Activated gamma-delta T cell (primary cell): ENCODE results near the gene REX1BD.
A peak's percentile ranks its signal among the peaks of the same experiment; 100 is the strongest.

Source experiments
- DNase-seq: peaks from one replicate; lab custom pipeline; 2025; lab: John Stamatoyannopoulos, UW

Gene REX1BD

GRCh38 chr19:18603255-18603957 is 14.8 kb downstream of the REX1BD start:
- no peak for DNase-seq

GRCh38 chr19:18603958-18604819 is 15.6 kb downstream of the REX1BD start:
- DNase-seq: no peak

- DNase-seq: no peak
These were observed 16.2 kb downstream of the REX1BD start for GRCh38 chr19:18604820-18605159.

GRCh38 chr19:18605196-18605545 is 16.6 kb downstream of the REX1BD start:
- DNase-seq: no peak

GRCh38 chr19:18605546-18606280 is 17.1 kb downstream of the REX1BD start:
- DNase-seq: no peak

- DNase-seq: no peak
These were observed 18.0 kb downstream of the REX1BD start, which contains the start of gene CRLF1 for GRCh38 chr19:18606281-18607225. Gene CRLF1, minus strand, starts transcription at chr19:18606799. Its CDS starts 143 bp downstream, at chr19:18606656.

- no peak for DNase-seq
These were observed 18.9 kb downstream of the REX1BD start for GRCh38 chr19:18607226-18608101.

GRCh38 chr19:18608102-18608804 is 19.7 kb downstream of the REX1BD start:
- no peak for DNase-seq

GRCh38 chr19:18608805-18609716 is 20.5 kb downstream of the REX1BD start:
- no peak for DNase-seq

- no peak for DNase-seq
These were observed 21.1 kb downstream of the REX1BD start for GRCh38 chr19:18609717-18610051.

GRCh38 chr19:18610245-18610555 is 21.6 kb downstream of the REX1BD start:
- no peak for DNase-seq

- DNase-seq: no peak
These were observed 22.1 kb downstream of the REX1BD start for GRCh38 chr19:18610556-18611326.

- no peak for DNase-seq
These were observed 22.9 kb downstream of the REX1BD start for GRCh38 chr19:18611327-18612050.

- DNase-seq: no peak
These were observed 23.6 kb downstream of the REX1BD start for GRCh38 chr19:18612051-18612771.

- peak; percentile 41 for DNase-seq
These were observed 24.4 kb downstream of the REX1BD start, which contains the start of gene TMEM59L for GRCh38 chr19:18612772-18613588. Gene TMEM59L, plus strand, starts transcription at chr19:18612870. Its CDS starts 89 bp downstream, at chr19:18612959.
